Mesenchymal stem cell (in vitro differentiated cells and primary cell): ENCODE data around the gene ASH1L.

Experiments used
- DNase-seq: peaks from one replicate; pipeline ENCODE4 v3.0.0-alpha.2; 2013
- H2AFZ ChIP-seq: one replicate; pipeline ENCODE4 v1.6.1; 2013; ENCODE audit warnings: low read depth, mild to moderate bottlenecking, control low read depth, inconsistent platforms, low read length, moderate library complexity
- H2AK5ac ChIP-seq: 2 replicates; pipeline ENCODE4 v1.6.1; 2013; ENCODE audit warnings: low read length, moderate library complexity, mild to moderate bottlenecking, inconsistent platforms; ENCODE audit not compliant: severe bottlenecking
- H2BK120ac ChIP-seq: one replicate; pipeline ENCODE4 v1.6.1; 2013; ENCODE audit warnings: low read depth, mild to moderate bottlenecking, inconsistent platforms, low read length, moderate library complexity
- H2BK12ac ChIP-seq, 2 experiments: one replicate each; pipeline ENCODE4 v1.6.1; 2013; ENCODE audit warnings: inconsistent platforms in 2 of 2, low read length in 2 of 2, mild to moderate bottlenecking in 2 of 2, moderate library complexity in 2 of 2, control low read depth in 1 of 2
- H2BK15ac ChIP-seq: one replicate; pipeline ENCODE4 v1.6.1; 2013; ENCODE audit warnings: mild to moderate bottlenecking, low read depth, inconsistent platforms; ENCODE audit not compliant: poor library complexity, severe bottlenecking
- H2BK5ac ChIP-seq: 2 replicates; pipeline ENCODE4 v1.6.1; 2013; ENCODE audit warnings: low read depth, mild to moderate bottlenecking, low read length, control low read depth, inconsistent platforms; ENCODE audit not compliant: poor library complexity, severe bottlenecking
- H3K14ac ChIP-seq, 2 experiments: one replicate each; pipeline ENCODE4 v1.6.1; 2013; ENCODE audit warnings: inconsistent platforms in 2 of 2, low read length in 2 of 2, control low read depth in 1 of 2, mild to moderate bottlenecking in 1 of 2, moderate library complexity in 1 of 2
- H3K18ac ChIP-seq, 2 experiments: one replicate each; pipeline ENCODE4 v1.6.1; 2013; ENCODE audit warnings: inconsistent platforms in 2 of 2, low read length in 2 of 2, control low read depth in 1 of 2, low read depth in 1 of 2, mild to moderate bottlenecking in 1 of 2
- H3K23ac ChIP-seq, 2 experiments: one replicate each; pipeline ENCODE4 v1.6.1; 2013; ENCODE audit warnings: inconsistent platforms in 2 of 2, low read length in 2 of 2, mild to moderate bottlenecking in 2 of 2, moderate library complexity in 2 of 2, control low read depth in 1 of 2
- H3K27ac ChIP-seq: 2 replicates; pipeline ENCODE4 v1.5.1; 2013; ENCODE audit warnings: mild to moderate bottlenecking, moderate library complexity, low read length, control low read depth, inconsistent platforms; ENCODE audit not compliant: poor library complexity, severe bottlenecking
- H3K27me3 ChIP-seq, 2 experiments: 2 replicates each; pipeline versions ENCODE4 v1.6.1 to v1.7.0; 2013; ENCODE audit warnings: low read length in 2 of 2, mild to moderate bottlenecking in 2 of 2, moderate library complexity in 2 of 2, control low read depth in 1 of 2, inconsistent platforms in 1 of 2; ENCODE audit not compliant: control insufficient read depth in 1 of 2, insufficient read depth in 1 of 2
- H3K36me3 ChIP-seq, 2 experiments: 2 replicates each; pipeline versions ENCODE4 v1.6.1 to v1.7.0; 2013; ENCODE audit warnings: low read length in 2 of 2, control low read depth in 1 of 2, inconsistent platforms in 1 of 2, low read depth in 1 of 2, mild to moderate bottlenecking in 1 of 2; ENCODE audit not compliant: insufficient read depth in 2 of 2, control insufficient read depth in 1 of 2
- H3K4ac ChIP-seq, 2 experiments: one replicate each; pipeline ENCODE4 v1.6.1; 2013; ENCODE audit warnings: inconsistent platforms in 2 of 2, low read length in 2 of 2, mild to moderate bottlenecking in 2 of 2, moderate library complexity in 2 of 2, control low read depth in 1 of 2, low read depth in 1 of 2
- H3K4me1 ChIP-seq: 2 replicates; pipeline ENCODE4 v1.6.1; 2013; ENCODE audit warnings: low read depth, low read length, control low read depth; ENCODE audit not compliant: control insufficient read depth, insufficient read depth
- H3K4me2 ChIP-seq: 2 replicates; pipeline ENCODE4 v1.6.1; 2013; ENCODE audit warnings: low read length, mild to moderate bottlenecking, inconsistent platforms; ENCODE audit not compliant: poor library complexity, severe bottlenecking
- H3K4me3 ChIP-seq, 2 experiments: 2 replicates each; pipeline versions ENCODE4 v1.5.1 to v1.7.0; 2013; ENCODE audit warnings: low read length in 2 of 2, mild to moderate bottlenecking in 2 of 2, control low read depth in 1 of 2, low read depth in 1 of 2; ENCODE audit not compliant: insufficient read depth in 1 of 2
- H3K79me1 ChIP-seq: replicated peaks from 2 replicates; pipeline ENCODE4 v1.6.1; 2013; ENCODE audit warnings: mild to moderate bottlenecking, control low read depth, low read length, inconsistent platforms; ENCODE audit not compliant: poor library complexity, severe bottlenecking
- H3K9ac ChIP-seq: 2 replicates; pipeline ENCODE4 v1.7.0; 2013; ENCODE audit warnings: mild to moderate bottlenecking, low read length, moderate library complexity
- H3K9me3 ChIP-seq: 2 replicates; pipeline ENCODE4 v1.7.0; 2013; ENCODE audit warnings: mild to moderate bottlenecking, low read length; ENCODE audit not compliant: control insufficient read depth
- H4K8ac ChIP-seq: one replicate; pipeline ENCODE4 v1.6.1; 2013; ENCODE audit warnings: inconsistent platforms, mild to moderate bottlenecking, low read length, moderate library complexity
- H4K91ac ChIP-seq: one replicate; pipeline ENCODE4 v1.6.1; 2013; ENCODE audit warnings: mild to moderate bottlenecking, low read length, inconsistent platforms
- WGBS: methylation state at CpG from one replicate; pipeline ENCODE4 v1.1.7; 2013; ENCODE audit warnings: mixed read lengths; 5-methylcytosine and 5-hydroxymethylcytosine counted together

ASH1L gene

DNA sequence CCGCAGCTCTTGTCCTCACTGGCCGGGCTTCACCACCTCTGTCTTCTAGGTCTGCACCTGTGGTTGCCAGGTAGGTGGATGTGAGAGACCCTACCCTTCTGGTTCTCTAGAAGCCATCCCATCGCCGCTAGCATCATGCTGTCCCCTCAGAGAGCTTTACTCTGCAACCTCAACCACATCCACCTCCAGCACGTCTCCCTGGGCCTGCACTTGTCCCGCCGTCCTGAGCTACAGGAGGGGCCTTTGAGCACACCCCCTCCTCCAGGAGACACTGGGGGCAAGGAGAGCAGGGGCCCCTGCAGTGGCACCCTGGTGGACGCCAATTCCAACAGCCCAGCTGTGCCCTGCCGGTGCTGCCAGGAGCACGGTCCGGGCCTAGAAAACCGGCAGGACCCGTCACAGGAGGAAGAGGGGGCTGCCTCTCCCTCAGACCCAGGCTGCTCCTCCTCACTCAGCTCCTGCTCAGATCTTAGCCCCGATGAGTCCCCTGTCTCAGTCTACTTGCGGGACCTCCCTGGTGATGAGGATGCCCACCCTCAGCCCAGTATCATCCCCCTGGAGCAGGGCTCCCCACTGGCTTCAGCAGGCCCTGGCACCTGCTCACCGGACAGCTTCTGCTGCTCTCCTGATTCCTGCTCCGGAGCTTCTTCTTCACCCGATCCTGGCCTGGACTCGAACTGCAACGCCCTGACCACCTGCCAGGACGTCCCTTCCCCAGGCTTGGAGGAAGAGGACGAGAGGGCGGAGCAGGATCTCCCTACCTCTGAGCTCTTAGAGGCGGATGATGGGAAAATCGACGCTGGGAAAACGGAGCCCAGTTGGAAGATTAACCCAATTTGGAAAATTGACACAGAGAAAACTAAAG, 240.7 kb downstream of the ASH1L start:
- Histone ChIP-seq H3K18ac (peak overlapping the region in 1 of 2 experiments; percentile 37), H2BK15ac (no peak overlapping the region)

GRCh38 chr1:155320661-155321617, 241.7 kb downstream of the ASH1L start, which contains the start of gene RUSC1:
TSS of gene RUSC1 (plus strand) at chr1:155320894. CDS start at chr1:155321774, 880 bp downstream.
- H4K91ac ChIP-seq, result peak within 1 kb of the TSS; percentile 57
- H2BK120ac ChIP-seq, result no peak within 1 kb of the TSS
- H3K27me3 ChIP-seq, result no peaks in the 10 kb centered on the region
- H3K36me3 ChIP-seq, result peaks cover 39 to 40% of the 10 kb centered on the region in 2 experiments
- peaks cover 25% of the 10 kb centered on the region for H3K79me1 ChIP-seq
- H2BK15ac ChIP-seq, result no peak within 1 kb of the TSS
- no peak within 1 kb of the TSS for H2BK5ac ChIP-seq
- DNase-seq, result peak; percentile 51
- H3K4me2 ChIP-seq, result peak within 1 kb of the TSS; percentile 44
- peak within 1 kb of the TSS in 1 of 2 experiments; percentile 78 for H3K23ac ChIP-seq
- peak within 1 kb of the TSS; percentile 24 to 79 for H3K18ac ChIP-seq
- peak within 1 kb of the TSS; percentile 39 to 97 for H3K4me3 ChIP-seq
- H4K8ac ChIP-seq, result peak within 1 kb of the TSS; percentile 16
- peaks cover 27% of the 10 kb centered on the region for H3K4me1 ChIP-seq
- peak within 1 kb of the TSS in 1 of 2 experiments; percentile 17 for H3K4ac ChIP-seq
- no peak within 1 kb of the TSS for H3K27ac ChIP-seq
- H3K9ac ChIP-seq, result peak within 1 kb of the TSS; percentile 94
- no peak within 1 kb of the TSS for H2AK5ac ChIP-seq
- no peaks in the 10 kb centered on the region for H3K9me3 ChIP-seq
- peak within 1 kb of the TSS in 1 of 2 experiments; percentile 64 for H2BK12ac ChIP-seq
- H3K14ac ChIP-seq, result peak within 1 kb of the TSS in 1 of 2 experiments; percentile 75
- H2AFZ ChIP-seq, result no peak within 1 kb of the TSS
- 45% methylated on average over 34 of the region's 51 CpGs for WGBS

More for the DNA sequence above, 240.7 kb downstream of the ASH1L start:
- no peak overlapping the region for H2AK5ac ChIP-seq
- peak; percentile 41 for DNase-seq
- no peak overlapping the region for H2BK120ac ChIP-seq
- H3K23ac ChIP-seq, result peak overlapping the region in 1 of 2 experiments; percentile 27
- no peaks in the 10 kb centered on the region for H3K27me3 ChIP-seq
- H4K91ac ChIP-seq, result peak overlapping the region; percentile 28
- peak overlapping the region in 1 of 2 experiments; percentile 84 for H3K14ac ChIP-seq
- no peak overlapping the region for H4K8ac ChIP-seq
- peak overlapping the region; percentile 96 for H3K4me2 ChIP-seq
- H3K27ac ChIP-seq, result peak overlapping the region; percentile 24
- H3K79me1 ChIP-seq, result peaks cover 31% of the 10 kb centered on the region
- WGBS, result 71% methylated on average over 23 of the region's 27 CpGs
- peaks cover 34% of the 10 kb centered on the region for H3K4me1 ChIP-seq
- peak overlapping the region in 1 of 2 experiments; percentile 97 for H3K4me3 ChIP-seq
- H3K4ac ChIP-seq, result peak overlapping the region in 1 of 2 experiments; percentile 17
- H3K9ac ChIP-seq, result peak overlapping the region; percentile 94
- H3K36me3 ChIP-seq, result peaks cover 40 to 49% of the 10 kb centered on the region in 2 experiments
- H2BK5ac ChIP-seq, result no peak overlapping the region
- peak overlapping the region in 1 of 2 experiments; percentile 64 for H2BK12ac ChIP-seq
- H2AFZ ChIP-seq, result no peak overlapping the region
- no peaks in the 10 kb centered on the region for H3K9me3 ChIP-seq

DNA sequence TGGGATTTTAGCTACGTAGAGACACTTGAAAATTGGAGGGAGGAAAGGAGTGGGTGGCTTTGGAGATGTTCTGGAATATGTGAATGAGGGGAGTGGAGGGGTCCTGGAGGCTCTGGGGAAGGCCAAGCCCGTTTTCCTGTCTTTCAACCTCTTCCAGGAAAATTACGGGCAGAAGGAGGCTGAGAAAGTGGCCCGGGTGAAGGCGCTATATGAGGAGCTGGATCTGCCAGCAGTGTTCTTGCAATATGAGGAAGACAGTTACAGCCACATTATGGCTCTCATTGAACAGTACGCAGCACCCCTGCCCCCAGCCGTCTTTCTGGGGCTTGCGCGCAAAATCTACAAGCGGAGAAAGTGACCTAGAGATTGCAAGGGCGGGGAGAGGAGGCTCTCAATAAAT, 242.4 kb downstream of the ASH1L start:
- H2AFZ ChIP-seq, result no peak overlapping the region
- no peak overlapping the region for H2BK12ac ChIP-seq
- peak overlapping the region; percentile 94 for H3K9ac ChIP-seq
- H3K18ac ChIP-seq, result peak overlapping the region in 1 of 2 experiments; percentile 5
- no peaks in the 10 kb centered on the region for H3K9me3 ChIP-seq
- no peak overlapping the region for H3K14ac ChIP-seq
- H4K8ac ChIP-seq, result no peak overlapping the region
- H3K4me3 ChIP-seq, result peak overlapping the region in 1 of 2 experiments; percentile 97
- H3K23ac ChIP-seq, result peak overlapping the region in 1 of 2 experiments; percentile 36
- no peak overlapping the region for H4K91ac ChIP-seq
- H2BK120ac ChIP-seq, result no peak overlapping the region
- no peak overlapping the region for H2AK5ac ChIP-seq
- peaks cover 25% of the 10 kb centered on the region for H3K79me1 ChIP-seq
- H2BK15ac ChIP-seq, result no peak overlapping the region
- no peak overlapping the region for H3K4ac ChIP-seq
- H3K36me3 ChIP-seq, result peaks cover 36 to 38% of the 10 kb centered on the region in 2 experiments
- DNase-seq, result no peak
- peak overlapping the region; percentile 44 for H3K4me2 ChIP-seq
- WGBS, result 88% methylated on average over 11 of the region's 11 CpGs
- H3K4me1 ChIP-seq, result peaks cover 21% of the 10 kb centered on the region
- no peak overlapping the region for H3K27ac ChIP-seq
- no peak overlapping the region for H2BK5ac ChIP-seq
- H3K27me3 ChIP-seq, result no peaks in the 10 kb centered on the region
